ENCODE measurements around the gene MARCO.

DNA sequence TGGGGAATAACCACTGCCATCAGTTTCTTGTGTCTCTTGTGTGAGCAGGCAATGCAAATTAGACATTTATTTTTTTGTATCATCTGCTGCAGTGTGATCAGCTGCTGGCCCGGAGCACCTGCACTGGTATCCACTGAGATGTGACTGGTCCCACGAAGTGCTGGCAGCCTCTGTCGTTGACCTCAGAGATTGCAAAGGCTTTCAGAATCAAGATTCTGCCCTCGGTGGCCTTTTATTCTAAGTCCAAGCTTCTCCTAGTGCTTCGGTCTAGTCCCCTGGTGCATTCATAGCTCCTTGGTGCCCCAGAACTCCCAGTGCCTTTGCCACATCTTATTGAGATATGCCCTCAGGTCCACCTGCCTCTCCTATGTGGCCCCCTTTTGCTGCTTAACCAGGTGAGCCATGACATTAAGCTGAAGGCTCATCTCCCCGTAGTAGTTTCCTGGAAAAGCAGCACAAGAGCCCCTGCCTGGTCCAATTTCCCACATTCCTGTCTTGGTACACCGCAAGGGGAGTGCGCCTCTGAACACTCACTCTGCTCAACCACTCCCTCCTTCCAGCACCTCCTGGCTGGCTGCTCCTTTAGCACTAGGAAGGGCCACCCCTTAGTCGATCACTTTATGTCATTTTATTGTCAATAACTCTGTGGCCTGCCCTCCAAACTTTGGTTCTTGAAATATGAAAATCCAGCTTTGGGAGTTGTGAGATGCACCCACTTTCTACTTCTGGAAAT lies 27.1 kb upstream of the MARCO start:
- TF ChIP-seq, protein P1, sequence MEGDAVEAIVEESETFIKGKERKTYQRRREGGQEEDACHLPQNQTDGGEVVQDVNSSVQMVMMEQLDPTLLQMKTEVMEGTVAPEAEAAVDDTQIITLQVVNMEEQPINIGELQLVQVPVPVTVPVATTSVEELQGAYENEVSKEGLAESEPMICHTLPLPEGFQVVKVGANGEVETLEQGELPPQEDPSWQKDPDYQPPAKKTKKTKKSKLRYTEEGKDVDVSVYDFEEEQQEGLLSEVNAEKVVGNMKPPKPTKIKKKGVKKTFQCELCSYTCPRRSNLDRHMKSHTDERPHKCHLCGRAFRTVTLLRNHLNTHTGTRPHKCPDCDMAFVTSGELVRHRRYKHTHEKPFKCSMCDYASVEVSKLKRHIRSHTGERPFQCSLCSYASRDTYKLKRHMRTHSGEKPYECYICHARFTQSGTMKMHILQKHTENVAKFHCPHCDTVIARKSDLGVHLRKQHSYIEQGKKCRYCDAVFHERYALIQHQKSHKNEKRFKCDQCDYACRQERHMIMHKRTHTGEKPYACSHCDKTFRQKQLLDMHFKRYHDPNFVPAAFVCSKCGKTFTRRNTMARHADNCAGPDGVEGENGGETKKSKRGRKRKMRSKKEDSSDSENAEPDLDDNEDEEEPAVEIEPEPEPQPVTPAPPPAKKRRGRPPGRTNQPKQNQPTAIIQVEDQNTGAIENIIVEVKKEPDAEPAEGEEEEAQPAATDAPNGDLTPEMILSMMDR (IDR thresholded peaks at IDR 0.05; ENCODE audit: extremely low read depth in 1 of 2, insufficient read depth in 1 of 2, low read depth in 1 of 2, low read length in 2 of 2): no peak
- TF ChIP-seq POLR2AphosphoS5 (IDR thresholded peaks at IDR 0.05; ENCODE audit: insufficient read depth, low read depth, low read length) (no peak), FOS (IDR thresholded peaks at IDR 0.05; ENCODE audit: borderline replicate concordance, insufficient read depth, low read length) (no peak), POLR2A (IDR thresholded peaks at IDR 0.05; ENCODE audit: low read depth, low read length) (no peak)
